Urothelium cell line (cell line): Measurements from ENCODE around the gene CMBL.
"Not testable (repeated sequence)": the region's sequence is repeated elsewhere in the genome, so short reads cannot be mapped to it uniquely, and the experiment has no call there.

Experiments used
- DNase-seq: peaks from one replicate; pipeline ENCODE4 v3.0.0; 2011; ENCODE audit warnings: low spot score, mixed read lengths
- FAIRE-seq: peaks from 2 replicates; lab custom pipeline; 2011; peaks lifted over from hg19 to GRCh38; lab: Jason Lieb, UNC

CMBL gene

GRCh38 chr5:10310835-10311570 lies 3.3 kb upstream of the CMBL start:
- FAIRE-seq: not testable (repeated sequence)
- peak; percentile 44 for DNase-seq

GRCh38 chr5:10310066-10310779 lies 2.5 kb upstream of the CMBL start:
- FAIRE-seq: no peak
- peak; percentile 83 for DNase-seq

- no peak for DNase-seq
These were observed 1.1 kb upstream of the CMBL start for GRCh38 chr5:10308844-10309243.

GRCh38 chr5:10306806-10307205 lies 896 bp downstream of the CMBL start:
- DNase-seq: no peak
- FAIRE-seq: no peak

More at GRCh38 chr5:10308844-10309243, 1.1 kb upstream of the CMBL start:
- FAIRE-seq: no peak

- no peak for DNase-seq
- no peak for FAIRE-seq
These were observed 1.6 kb downstream of the CMBL start for GRCh38 chr5:10306114-10306513.

GRCh38 chr5:10304932-10305331 lies 2.8 kb downstream of the CMBL start:
- no peak for FAIRE-seq

GRCh38 chr5:10303699-10304170 lies 4.0 kb downstream of the CMBL start:
- no peak for DNase-seq
- FAIRE-seq: no peak

More at GRCh38 chr5:10304932-10305331, 2.8 kb downstream of the CMBL start:
- no peak for DNase-seq

GRCh38 chr5:10303201-10303600 lies 4.5 kb downstream of the CMBL start:
- no peak for DNase-seq
- no peak for FAIRE-seq

GRCh38 chr5:10301842-10302610 lies 5.7 kb downstream of the CMBL start:
- no peak for FAIRE-seq

GRCh38 chr5:10301266-10301665 lies 6.4 kb downstream of the CMBL start:
- FAIRE-seq (no peak), DNase-seq (no peak)

More at GRCh38 chr5:10301842-10302610, 5.7 kb downstream of the CMBL start:
- no peak for DNase-seq

- DNase-seq (no peak), FAIRE-seq (no peak)
These were observed 7.5 kb downstream of the CMBL start for GRCh38 chr5:10300246-10300645.

GRCh38 chr5:10297646-10298204 lies 10.0 kb downstream of the CMBL start:
- FAIRE-seq: no peak
- no peak for DNase-seq

GRCh38 chr5:10295619-10296326 lies 11.9 kb downstream of the CMBL start:
- no peak for FAIRE-seq

GRCh38 chr5:10293907-10294662 lies 13.6 kb downstream of the CMBL start:
- FAIRE-seq (no peak), DNase-seq (no peak)

More at GRCh38 chr5:10295619-10296326, 11.9 kb downstream of the CMBL start:
- DNase-seq: no peak

GRCh38 chr5:10291692-10292339 lies 15.9 kb downstream of the CMBL start:
- DNase-seq: no peak
- FAIRE-seq: no peak

- no peak for DNase-seq
- no peak for FAIRE-seq
These were observed 17.3 kb downstream of the CMBL start for GRCh38 chr5:10290438-10290837.

GRCh38 chr5:10289991-10290390 lies 17.7 kb downstream of the CMBL start:
- FAIRE-seq (no peak), DNase-seq (no peak)

- DNase-seq (no peak), FAIRE-seq (no peak)
These were observed 18.3 kb downstream of the CMBL start for GRCh38 chr5:10289353-10289752.

- DNase-seq: peak; percentile 80
- no peak for FAIRE-seq
These were observed 19.0 kb downstream of the CMBL start for GRCh38 chr5:10288592-10289219.
